Gastrocnemius medialis (tissue), 4 donors: ENCODE measurements around the gene GGA1. TPM values are rescaled to one million over a fixed set of nuclear protein-coding genes. Genes with fewer than 3 reads are reported as not detected.
"Not testable (repeated sequence)": the region's sequence is repeated elsewhere in the genome, so short reads cannot be mapped to it uniquely, and the experiment has no call there.

ENCODE experiments used
- ATAC-seq, 2 donors: fragments of 150-250 bp; one replicate each; pipeline ENCODE4 v1.9.1; 2016
- DNase-seq, 2 donors: peaks; one replicate each; pipeline ENCODE4 v3.0.0-alpha.2; 2019
- H3K27ac ChIP-seq, 4 donors: fragments of 200-600 bp; sonication (generic); 1 replicate in 1 of 4; 2 replicates in 3 of 4; pipeline ENCODE4 v1.5.1; 2016 to 2018; ENCODE audit warnings: mild to moderate bottlenecking in 2 of 4, moderate library complexity in 1 of 4
- H3K27me3 ChIP-seq, 3 donors: fragments of 200-600 bp; sonication (generic) in 2 of 3; 1 replicate in 1 of 3; 2 replicates in 2 of 3; pipeline versions ENCODE4 v1.5.1 to v1.6.0; 2016 to 2019; ENCODE audit warnings: mild to moderate bottlenecking in 1 of 3, moderate library complexity in 1 of 3
- H3K36me3 ChIP-seq, 2 donors: fragments of 200-600 bp; sonication (generic) in 1 of 2; one replicate each; pipeline ENCODE4 v1.5.1; 2017 to 2018
- H3K4me1 ChIP-seq, 2 donors: fragments of 200-600 bp; sonication (generic) in 1 of 2; one replicate each; pipeline ENCODE4 v1.5.1; 2016 to 2017; ENCODE audit warnings: mild to moderate bottlenecking in 2 of 2
- H3K4me3 ChIP-seq, 4 donors: fragments of 200-600 bp; sonication (generic) in 3 of 4; 1 replicate in 1 of 4; 2 replicates in 3 of 4; pipeline ENCODE4 v1.5.1; 2016 to 2019; ENCODE audit warnings: mild to moderate bottlenecking in 2 of 4
- H3K9me3 ChIP-seq, 3 donors: fragments of 200-600 bp; sonication (generic) in 2 of 3; 1 replicate in 1 of 3; 2 replicates in 2 of 3; pipeline ENCODE4 v1.5.1; 2016 to 2019
- POLR2A ChIP-seq, 2 donors: fragments of 450-650 bp; IDR thresholded peaks; one replicate each; pipeline ENCODE4 v1.6.1; 2017; ENCODE audit warnings: antibody characterized with exemption in 2 of 2, mild to moderate bottlenecking in 2 of 2, moderate library complexity in 2 of 2
- in situ Hi-C, 4 donors: fragments of 200-750 bp; cut with MboI; loops; one replicate each; pipeline versions ENCODE4 v1.15.0 to v1.8.0; 2017; ENCODE audit warnings: low sequenced_read_pairs in 4 of 4
- intact Hi-C: fragments of 100-400 bp; cut with DNase I; formaldehyde crosslinking; loops from one replicate; pipeline ENCODE4 v1.15.1; 2023; ENCODE audit warnings: low total_unique reads
- total RNA-seq, 4 donors: library from RNA; depleted of rRNA; stranded (reverse); fragments of >200 nt; gene quantifications; one replicate each; pipeline versions ENCODE4 v1.1.0 to v1.2.3, GENCODE V29; 2016
- TF ChIP-seq, protein P1 (sequence below), 5 experiments: fragments of 450-650 bp in 3 of 5; fragments of 200-600 bp in 2 of 5; sonication (generic) in 2 of 5; IDR thresholded peaks in 4 of 5; conservative IDR thresholded peaks in 1 of 5; 1 replicate in 4 of 5; 2 replicates in 1 of 5; pipeline ENCODE4 v1.5.1; 2016 to 2019; ENCODE audit warnings: antibody characterized with exemption in 5 of 5, mild to moderate bottlenecking in 3 of 5, moderate library complexity in 3 of 5

GGA1 gene
- total RNA-seq, 4 donors from 2014 or later: 39.0 to 48.8 (median 45.0) TPM

DNA sequence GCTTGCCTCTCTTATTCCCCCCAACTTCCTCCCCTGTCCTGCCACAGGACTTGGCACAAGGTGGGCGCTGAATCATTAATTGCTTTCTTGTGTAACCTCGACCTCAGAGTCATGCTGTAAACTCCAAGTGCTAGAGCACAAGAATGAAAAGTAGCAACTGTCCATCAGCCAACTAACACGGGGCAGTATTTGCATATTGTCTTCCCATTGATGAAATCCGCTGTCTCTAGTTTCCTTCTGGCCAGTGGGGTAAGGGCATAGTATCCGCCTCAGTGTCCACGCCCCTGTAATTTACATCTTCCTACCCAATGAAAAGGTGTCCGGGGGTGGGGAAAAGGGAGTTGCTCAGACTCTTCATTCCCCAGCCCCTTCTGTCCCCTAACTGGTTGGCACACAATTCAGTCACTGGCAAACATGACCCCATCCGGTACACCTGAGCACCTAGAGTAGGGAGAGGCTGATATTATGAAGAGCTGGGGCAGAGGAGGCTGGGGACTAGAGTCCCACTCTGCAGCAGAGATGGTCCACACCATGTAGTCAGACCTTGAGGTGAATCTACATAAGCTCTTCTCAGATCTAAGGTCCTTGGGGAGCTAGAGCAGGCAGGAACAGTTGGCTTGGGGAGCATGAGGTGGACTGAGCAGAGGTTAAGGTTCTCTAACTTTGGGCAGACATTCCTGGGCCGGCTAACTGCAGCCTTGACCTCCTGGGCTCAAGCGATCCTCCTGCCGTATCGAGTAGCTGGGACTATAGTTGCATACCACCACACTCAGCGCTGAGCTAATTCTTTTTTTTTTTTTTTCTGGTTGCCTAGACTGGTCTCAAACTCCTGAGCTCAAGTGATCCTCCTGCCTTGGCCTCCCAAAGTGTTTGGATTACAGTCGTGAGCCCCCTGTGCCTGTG lies 6.8 kb upstream of the GGA1 start:
- in situ Hi-C loops (no loop called here), intact Hi-C loops (loop anchor here (10.0 kb wide), 1 partner anchor 1923 kb away; the partner anchor contains the start of gene ATF4)
- H3K27me3 ChIP-seq: no peaks in the 10 kb centered on the region
- TF ChIP-seq, protein P1, sequence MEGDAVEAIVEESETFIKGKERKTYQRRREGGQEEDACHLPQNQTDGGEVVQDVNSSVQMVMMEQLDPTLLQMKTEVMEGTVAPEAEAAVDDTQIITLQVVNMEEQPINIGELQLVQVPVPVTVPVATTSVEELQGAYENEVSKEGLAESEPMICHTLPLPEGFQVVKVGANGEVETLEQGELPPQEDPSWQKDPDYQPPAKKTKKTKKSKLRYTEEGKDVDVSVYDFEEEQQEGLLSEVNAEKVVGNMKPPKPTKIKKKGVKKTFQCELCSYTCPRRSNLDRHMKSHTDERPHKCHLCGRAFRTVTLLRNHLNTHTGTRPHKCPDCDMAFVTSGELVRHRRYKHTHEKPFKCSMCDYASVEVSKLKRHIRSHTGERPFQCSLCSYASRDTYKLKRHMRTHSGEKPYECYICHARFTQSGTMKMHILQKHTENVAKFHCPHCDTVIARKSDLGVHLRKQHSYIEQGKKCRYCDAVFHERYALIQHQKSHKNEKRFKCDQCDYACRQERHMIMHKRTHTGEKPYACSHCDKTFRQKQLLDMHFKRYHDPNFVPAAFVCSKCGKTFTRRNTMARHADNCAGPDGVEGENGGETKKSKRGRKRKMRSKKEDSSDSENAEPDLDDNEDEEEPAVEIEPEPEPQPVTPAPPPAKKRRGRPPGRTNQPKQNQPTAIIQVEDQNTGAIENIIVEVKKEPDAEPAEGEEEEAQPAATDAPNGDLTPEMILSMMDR (IDR thresholded peaks at IDR 0.05 in 4 of 5, conservative IDR thresholded peaks at IDR 0.05 in 1 of 5): no peak
- TF ChIP-seq POLR2A (IDR thresholded peaks at IDR 0.05): no peak
- H3K4me3 ChIP-seq: no peak overlapping the region
- no peaks in the 10 kb centered on the region for H3K9me3 ChIP-seq
- no peak overlapping the region for H3K27ac ChIP-seq
- H3K36me3 ChIP-seq: no peaks in the 10 kb centered on the region
- DNase-seq (no peak), ATAC-seq (peak; percentile 60 to 61)
- peaks cover 0 to 8% of the 10 kb centered on the region in 2 donors for H3K4me1 ChIP-seq

DNA sequence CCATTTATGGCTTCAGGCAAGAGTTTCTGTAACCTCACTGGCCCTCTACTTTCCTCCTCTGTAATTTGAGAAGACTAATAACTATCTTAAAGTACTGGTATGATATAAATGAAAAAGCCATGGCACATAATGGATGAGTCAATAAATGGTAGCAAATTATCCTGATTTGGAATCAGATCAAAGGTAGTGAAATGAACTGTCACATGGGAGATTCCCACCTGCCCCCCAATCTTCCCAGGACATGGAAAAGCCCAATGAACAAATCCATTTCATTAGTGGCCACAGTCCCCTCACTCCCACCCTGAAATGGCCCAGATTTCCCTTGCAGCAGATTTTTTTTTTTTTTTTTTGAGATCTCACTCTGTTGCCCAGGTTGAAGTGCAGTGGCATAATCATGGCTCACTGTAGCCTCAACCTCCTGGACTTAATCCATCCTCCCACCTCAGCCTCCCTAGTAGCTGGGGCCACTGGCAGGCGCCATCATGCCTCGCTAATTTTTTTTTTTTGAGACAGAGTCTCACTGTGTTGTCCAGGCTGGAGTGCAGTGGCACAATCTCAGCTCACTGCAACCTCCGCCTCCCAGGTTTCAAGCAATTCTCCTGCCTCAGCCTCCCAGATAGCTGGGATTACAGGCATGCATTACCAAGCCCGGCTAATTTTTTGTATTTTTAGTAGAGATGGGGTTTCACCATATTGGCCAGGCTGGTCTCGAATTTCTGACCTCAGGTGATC lies 5.9 kb upstream of the GGA1 start:
- H3K27me3 ChIP-seq, H3K27ac ChIP-seq, H3K4me3 ChIP-seq, H3K36me3 ChIP-seq, DNase-seq, H3K9me3 ChIP-seq, in situ Hi-C loops, ATAC-seq: not testable (repeated sequence)
- intact Hi-C loops: loop anchor here (10.0 kb wide), 1 partner anchor 1922 kb away; the partner anchor contains the start of gene ATF4
- H3K4me1 ChIP-seq: peaks cover 6 to 17% of the 10 kb centered on the region in 2 donors

DNA sequence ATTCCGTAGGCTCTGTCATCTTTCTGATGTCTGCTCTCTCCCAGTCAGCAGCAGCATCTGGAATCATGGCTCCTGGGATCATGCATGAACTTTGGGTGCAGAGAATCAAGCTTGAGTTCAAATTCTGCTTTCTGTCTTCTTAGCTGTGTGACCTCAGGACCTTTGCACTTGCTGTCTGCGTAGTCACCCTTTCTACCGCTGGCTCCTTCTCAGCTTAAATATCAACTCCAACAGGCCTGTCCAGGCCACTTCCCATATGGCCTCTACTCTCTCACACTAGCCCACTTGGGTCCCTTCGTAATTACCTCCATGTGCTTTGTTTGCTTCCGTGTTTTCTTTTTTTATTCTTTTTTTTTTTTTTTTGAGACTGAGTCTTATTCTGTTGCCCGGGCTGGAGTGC lies 4.6 kb upstream of the GGA1 start:
- Histone ChIP-seq H3K9me3 (no peaks in the 10 kb centered on the region), H3K4me3 (no peak overlapping the region), H3K36me3 (no peaks in the 10 kb centered on the region), H3K4me1 (peaks cover 11 to 16% of the 10 kb centered on the region in 2 donors), H3K27ac (no peak overlapping the region), H3K27me3 (no peaks in the 10 kb centered on the region)
- DNase-seq: no peak
- no peak for ATAC-seq
- no peak for TF ChIP-seq POLR2A (IDR thresholded peaks at IDR 0.05)
- TF ChIP-seq, protein P1 (IDR thresholded peaks at IDR 0.05 in 4 of 5, conservative IDR thresholded peaks at IDR 0.05 in 1 of 5): no peak
- in situ Hi-C loops: no loop called here
- intact Hi-C loops: loop anchor here (10.0 kb wide), 1 partner anchor 1921 kb away; the partner anchor contains the start of gene ATF4

DNA sequence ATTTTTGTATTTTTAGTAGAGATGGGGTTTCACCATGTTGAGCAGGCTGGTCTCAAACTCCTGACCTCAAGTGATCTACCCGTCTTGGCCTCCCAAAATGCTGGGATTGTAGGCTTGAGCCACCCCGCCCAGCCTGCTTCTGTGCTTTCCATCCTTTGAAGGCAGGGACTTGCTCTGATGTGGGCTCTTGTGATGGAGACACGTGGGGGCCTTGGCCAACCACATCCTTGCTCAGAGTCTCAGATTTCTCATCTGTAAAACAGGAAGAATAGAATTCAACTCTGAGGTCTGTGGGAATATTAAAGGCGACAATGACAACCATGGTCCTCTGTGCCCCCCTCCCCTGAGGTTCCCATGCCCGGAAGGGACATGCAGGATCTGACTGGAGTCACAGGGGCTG lies 3.8 kb upstream of the GGA1 start:
- Histone ChIP-seq H3K27me3 (no peaks in the 10 kb centered on the region), H3K4me1 (peaks cover 15 to 18% of the 10 kb centered on the region in 2 donors), H3K27ac (no peak overlapping the region), H3K36me3 (no peaks in the 10 kb centered on the region), H3K9me3 (no peaks in the 10 kb centered on the region), H3K4me3 (no peak overlapping the region)
- no peak for DNase-seq
- ATAC-seq: no peak
- no peak for TF ChIP-seq POLR2A (IDR thresholded peaks at IDR 0.05)
- TF ChIP-seq, protein P1 (IDR thresholded peaks at IDR 0.05 in 4 of 5, conservative IDR thresholded peaks at IDR 0.05 in 1 of 5): no peak
- in situ Hi-C loops (no loop called here), intact Hi-C loops (loop anchor here (10.0 kb wide), 1 partner anchor 1920 kb away; the partner anchor contains the start of gene ATF4)
